IPS-NIHi7 (cell line): ENCODE measurements around the gene CT47C1.

Experiments
- DNase-seq: peaks from one replicate; pipeline ENCODE4 v3.0.0; 2012; ENCODE audit warnings: mixed read lengths; ENCODE audit errors: extremely low spot score

Gene CT47C1

GRCh38 chrX:119073911-119074310 is 1.1 kb downstream of the CT47C1 start:
- DNase-seq = no peak

GRCh38 chrX:119075270-119076025 is 2.7 kb downstream of the CT47C1 start:
- no peak for DNase-seq

GRCh38 chrX:119082278-119082677 is 9.5 kb downstream of the CT47C1 start:
- no peak for DNase-seq

DNA sequence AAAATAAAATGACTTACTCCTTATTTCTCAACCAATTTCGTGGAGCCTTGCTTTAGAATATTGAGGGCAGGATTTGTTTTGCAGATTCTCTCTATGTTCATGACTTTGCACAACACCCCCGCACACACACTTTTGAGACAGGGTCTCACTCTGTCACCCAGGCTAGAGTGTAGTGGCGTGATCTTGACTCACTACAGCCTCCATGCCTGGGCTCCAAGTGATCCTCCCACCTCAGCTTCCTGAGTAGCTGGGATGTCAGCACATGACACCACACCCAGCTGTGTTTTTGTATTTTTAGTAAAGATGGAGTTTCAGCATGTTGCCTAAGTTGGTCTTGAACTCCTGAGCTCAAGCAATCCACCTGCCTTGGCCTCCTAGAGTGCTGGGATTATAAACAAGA is 12.0 kb downstream of the CT47C1 start:
- DNase-seq = no peak

DNA sequence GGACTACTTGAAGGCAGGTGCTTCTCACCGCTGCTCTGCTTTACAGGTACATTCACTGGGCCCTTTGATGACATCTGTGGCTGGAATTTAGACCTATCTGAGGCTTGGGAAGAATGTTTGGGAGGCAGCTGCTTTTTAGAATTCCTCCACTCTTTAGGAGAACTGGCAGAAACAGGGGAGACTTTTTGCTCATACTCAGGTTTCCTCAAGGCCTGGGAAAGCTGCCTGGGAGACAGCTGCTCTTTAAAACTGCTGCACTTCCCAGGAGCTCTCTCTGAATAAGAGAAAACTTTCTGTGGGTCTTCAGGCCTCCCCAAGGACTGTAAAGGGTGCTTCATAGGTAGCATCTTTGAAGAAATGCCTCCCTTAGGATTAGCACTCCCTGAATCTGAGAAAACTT is 14.3 kb downstream of the CT47C1 start:
- DNase-seq = no peak

DNA sequence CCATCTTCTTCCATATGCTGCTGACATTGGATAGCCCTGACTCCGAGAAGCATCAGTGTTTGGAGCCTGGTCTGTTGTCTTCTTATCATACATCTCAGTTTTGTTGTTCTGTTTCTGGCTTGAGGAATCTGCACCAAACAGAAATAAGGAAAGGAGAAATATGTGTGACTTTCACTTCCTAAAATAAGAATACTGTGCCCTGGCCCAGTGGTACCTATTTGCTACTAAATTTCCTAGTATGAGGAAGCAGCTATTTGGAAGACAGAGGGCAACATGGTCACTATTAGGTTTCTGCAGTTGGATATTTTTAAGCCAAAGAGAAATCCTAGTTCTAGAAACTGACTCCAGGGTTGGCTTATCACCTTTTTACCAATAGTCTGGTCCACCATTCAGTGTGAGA is 16.8 kb downstream of the CT47C1 start:
- no peak for DNase-seq

DNA sequence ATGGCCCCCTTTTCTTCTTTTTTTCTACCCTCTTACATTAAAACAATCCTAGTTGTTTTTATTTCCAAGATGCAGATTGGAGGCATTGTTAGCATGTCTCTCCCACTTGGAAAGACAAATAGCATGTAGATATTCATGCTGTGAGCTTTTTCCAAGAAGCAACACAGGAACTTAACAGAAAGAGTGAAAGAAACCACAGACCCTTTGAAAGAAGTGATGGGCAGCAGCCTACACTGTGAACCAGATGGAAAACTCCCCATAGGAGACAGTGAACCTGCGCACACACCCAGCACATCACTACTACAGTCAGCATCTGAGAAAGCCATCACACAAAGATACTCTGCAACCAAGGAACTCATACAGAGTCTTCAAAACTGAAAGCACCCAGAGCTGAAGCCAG is 17.8 kb downstream of the CT47C1 start:
- DNase-seq = no peak

DNA sequence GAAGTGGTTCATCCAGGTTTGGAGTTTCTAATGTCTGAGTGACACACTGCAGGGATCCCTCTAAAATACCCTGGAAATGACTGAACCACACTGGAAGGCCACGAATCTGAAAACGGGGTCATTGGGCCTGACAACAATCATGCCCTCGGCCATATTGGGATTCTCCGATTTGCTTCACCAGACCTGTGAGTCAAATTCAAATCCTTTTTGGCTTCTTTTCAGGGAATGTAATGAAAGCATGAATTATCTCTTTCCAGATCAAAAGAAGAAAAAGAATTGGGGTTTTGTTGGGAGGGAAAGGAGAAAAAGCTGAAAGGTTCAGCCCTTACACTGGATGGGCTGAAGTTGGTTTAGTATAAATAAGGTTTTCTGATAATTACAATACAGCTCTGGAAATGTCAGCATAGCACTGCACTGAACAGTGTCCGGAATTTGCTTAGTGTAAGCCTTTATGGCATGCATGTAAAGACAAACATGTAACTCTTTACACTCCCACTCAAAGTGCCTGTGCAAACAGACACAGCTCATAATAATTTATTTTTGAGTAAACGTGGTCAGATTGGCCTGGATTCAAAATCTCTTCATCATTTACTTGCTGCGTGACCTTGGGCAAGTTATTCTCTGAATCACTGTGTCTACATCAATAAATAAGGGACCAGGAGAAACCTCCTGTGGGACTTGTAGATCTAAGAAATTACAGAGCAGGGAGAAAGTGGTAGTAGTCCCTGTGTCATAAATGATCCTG is 21.4 kb downstream of the CT47C1 start:
- no peak for DNase-seq

GRCh38 chrX:119094819-119095218 is 22.0 kb downstream of the CT47C1 start:
- DNase-seq = no peak

GRCh38 chrX:119095936-119096335 is 23.1 kb downstream of the CT47C1 start:
- DNase-seq = no peak

- DNase-seq = no peak
Measured at GRCh38 chrX:119101168-119101567, 28.4 kb downstream of the CT47C1 start.

- DNase-seq = no peak
Measured at GRCh38 chrX:119105826-119106225, 33.0 kb downstream of the CT47C1 start.

GRCh38 chrX:119107206-119107605 is 34.4 kb downstream of the CT47C1 start:
- no peak for DNase-seq

DNA sequence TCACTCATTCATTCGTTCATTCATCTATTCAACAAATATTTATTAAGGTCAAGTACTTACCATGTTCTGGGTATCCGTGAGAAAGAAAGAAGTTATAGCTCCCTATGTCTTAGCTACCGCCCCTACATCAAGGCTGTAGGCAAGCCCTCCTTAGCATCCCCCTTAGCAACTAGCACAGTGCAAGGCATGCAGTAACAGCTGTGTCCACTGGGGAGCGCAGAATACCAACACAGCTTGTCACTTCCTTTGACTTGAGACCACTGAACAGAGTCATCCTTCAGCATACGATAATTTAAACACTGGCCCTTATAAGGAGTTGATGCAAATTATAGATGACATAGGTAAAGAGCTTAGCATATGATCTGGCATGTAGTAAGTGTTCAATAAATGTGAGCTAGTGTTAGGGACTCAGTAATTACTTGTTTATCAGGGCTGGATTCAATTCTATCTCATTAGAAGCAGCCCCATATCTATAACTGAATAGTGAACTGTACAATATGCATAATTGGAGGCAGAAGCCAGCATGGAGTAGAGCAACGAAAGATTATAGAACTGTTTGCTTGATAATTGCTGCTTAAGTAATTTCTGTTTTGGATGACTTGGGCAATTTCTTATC is 46.1 kb downstream of the CT47C1 start:
- peak; percentile 64 for DNase-seq

- DNase-seq = no peak
Measured at GRCh38 chrX:119121341-119121740, 48.5 kb downstream of the CT47C1 start.
